Measurements from ENCODE around the gene GNAO1. TPM values are rescaled to one million over a fixed set of nuclear protein-coding genes. Genes with fewer than 3 reads are reported as not detected.

GNAO1 gene
- total RNA-seq, 4 donors from 2014 or later, result 2.7 to 12.9 (median 6.1) TPM

DNA sequence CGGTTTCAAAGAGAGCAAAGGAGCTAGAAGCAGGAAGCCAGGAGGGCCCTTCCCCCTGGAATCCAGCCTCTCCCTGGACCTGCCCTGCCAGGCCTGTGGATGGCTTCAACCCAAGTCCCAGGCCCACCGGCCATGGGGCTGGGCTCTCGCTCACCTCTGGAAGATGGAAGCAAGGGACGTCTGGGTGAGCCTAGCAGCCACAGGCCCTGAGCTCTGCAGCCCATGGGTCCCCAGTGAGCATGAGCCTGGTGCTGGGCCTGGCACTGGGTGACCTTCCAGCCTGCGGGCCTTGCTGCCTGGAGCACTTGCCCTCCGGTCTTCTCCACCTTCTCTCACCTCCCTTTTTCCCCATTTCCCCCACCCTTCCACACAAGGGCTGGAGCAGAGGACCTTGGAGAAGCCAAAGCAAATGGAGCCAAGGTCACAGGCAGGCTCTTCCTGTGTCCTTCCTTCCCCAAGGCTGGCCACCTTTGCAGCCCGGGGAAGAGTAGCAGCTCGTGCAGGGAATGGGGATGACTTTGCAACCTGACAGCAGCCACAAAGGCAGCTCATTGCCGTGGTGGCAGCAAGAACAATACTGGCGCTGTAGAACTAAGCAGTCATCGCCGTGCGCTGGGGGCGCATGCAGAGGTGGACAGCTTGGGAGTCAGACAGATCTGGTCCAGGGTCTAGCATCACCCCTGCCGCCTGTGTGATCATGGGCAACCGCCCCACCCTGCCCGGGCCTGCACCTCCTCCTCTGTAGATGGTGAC lies 147.5 kb downstream of the GNAO1 start:
- Histone ChIP-seq H3K27me3 (no peaks in the 10 kb centered on the region), H3K4me1 (no peaks in the 10 kb centered on the region), H3K27ac (no peak overlapping the region), H3K36me3 (peaks cover 0 to 18% (median 0%) of the 10 kb centered on the region in 3 donors), H3K4me3 (no peak overlapping the region), H3K9me3 (no peaks in the 10 kb centered on the region)
- 79 to 88% methylated on average over 15 to 17 of the region's 17 CpGs for WGBS, 2 donors
- no peak for DNase-seq (ENCODE audit: low spot score in 2 of 2)
- TF ChIP-seq EP300 (IDR thresholded peaks at IDR 0.05), result no peak
- TF ChIP-seq, protein P1, sequence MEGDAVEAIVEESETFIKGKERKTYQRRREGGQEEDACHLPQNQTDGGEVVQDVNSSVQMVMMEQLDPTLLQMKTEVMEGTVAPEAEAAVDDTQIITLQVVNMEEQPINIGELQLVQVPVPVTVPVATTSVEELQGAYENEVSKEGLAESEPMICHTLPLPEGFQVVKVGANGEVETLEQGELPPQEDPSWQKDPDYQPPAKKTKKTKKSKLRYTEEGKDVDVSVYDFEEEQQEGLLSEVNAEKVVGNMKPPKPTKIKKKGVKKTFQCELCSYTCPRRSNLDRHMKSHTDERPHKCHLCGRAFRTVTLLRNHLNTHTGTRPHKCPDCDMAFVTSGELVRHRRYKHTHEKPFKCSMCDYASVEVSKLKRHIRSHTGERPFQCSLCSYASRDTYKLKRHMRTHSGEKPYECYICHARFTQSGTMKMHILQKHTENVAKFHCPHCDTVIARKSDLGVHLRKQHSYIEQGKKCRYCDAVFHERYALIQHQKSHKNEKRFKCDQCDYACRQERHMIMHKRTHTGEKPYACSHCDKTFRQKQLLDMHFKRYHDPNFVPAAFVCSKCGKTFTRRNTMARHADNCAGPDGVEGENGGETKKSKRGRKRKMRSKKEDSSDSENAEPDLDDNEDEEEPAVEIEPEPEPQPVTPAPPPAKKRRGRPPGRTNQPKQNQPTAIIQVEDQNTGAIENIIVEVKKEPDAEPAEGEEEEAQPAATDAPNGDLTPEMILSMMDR (IDR thresholded peaks at IDR 0.05), result no peak

DNA sequence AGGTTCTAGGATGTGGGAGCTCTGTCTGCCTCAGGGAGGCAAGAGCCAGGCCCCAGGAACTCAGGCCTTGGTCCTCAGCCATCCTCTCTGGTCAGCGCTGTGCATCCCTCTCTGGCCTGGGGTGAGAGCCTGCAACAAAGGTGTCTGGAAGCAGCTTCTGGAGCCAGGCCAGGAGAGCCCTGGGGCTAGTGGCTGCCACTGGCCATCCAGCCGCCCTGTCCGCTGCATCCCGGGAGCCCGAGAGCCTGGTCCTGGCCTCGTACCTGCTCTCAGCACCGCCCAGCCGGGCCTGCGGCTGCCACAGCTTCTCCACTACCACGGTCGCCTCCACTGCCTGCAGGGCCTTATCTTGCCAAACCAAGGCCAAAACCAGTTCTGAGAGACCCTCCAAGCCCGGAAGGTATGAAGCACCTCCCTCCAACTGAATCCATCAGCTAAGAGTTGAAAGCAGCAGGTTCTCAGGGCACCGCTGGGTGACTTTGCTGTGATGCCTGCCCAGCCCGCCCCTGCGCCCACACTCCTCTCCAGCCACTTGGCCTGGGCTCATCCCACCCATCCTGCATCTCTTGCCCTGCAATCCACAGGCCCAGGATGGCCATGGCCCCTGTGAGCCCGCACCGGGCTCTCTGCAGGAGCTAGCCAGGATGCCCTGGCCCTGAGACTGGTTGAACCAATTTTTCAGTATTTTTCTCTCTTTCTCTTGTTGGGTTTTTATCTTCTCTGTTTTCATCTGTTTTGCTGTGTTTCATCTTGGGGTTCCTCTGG lies 148.3 kb downstream of the GNAO1 start:
- no peaks in the 10 kb centered on the region for H3K9me3 ChIP-seq
- no peaks in the 10 kb centered on the region for H3K4me1 ChIP-seq
- DNase-seq (ENCODE audit: low spot score in 2 of 2), result no peak
- H3K27me3 ChIP-seq, result no peaks in the 10 kb centered on the region
- H3K27ac ChIP-seq, result no peak overlapping the region
- WGBS, 2 donors, result 94 to 96% methylated on average over 9 to 17 of the region's 17 CpGs
- TF ChIP-seq, protein P1 (IDR thresholded peaks at IDR 0.05), result no peak
- TF ChIP-seq EP300 (IDR thresholded peaks at IDR 0.05) (no peak), POLR2A (IDR thresholded peaks at IDR 0.05) (no peak)
- no peak overlapping the region for H3K4me3 ChIP-seq
- peaks cover 0 to 18% (median 0%) of the 10 kb centered on the region in 3 donors for H3K36me3 ChIP-seq

DNA sequence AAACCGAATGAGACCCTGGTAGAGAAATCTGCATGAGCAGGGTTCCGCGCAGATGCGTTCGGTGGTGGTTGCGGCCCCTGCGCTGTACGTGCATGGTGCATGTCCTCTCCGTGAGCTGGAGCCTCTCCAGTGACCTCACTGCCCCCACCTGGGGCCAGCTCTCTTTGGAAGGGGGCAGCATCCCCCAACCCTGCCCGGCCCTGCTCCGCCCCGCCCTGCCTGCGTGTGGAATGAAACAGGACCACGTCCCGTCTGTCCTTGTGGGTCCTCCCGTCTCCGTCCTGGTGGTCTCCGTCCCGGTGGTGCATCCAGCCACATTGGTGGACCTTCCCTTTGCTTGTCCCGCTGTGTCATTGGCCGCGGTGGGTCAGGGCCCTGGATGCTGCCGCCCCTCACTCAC lies 149.1 kb downstream of the GNAO1 start:
- peaks cover 0 to 18% (median 0%) of the 10 kb centered on the region in 3 donors for H3K36me3 ChIP-seq
- no peaks in the 10 kb centered on the region for H3K9me3 ChIP-seq
- H3K27ac ChIP-seq, result no peak overlapping the region
- no peak for DNase-seq (ENCODE audit: low spot score in 2 of 2)
- H3K4me1 ChIP-seq, result no peaks in the 10 kb centered on the region
- TF ChIP-seq POLR2A (IDR thresholded peaks at IDR 0.05), result no peak
- no peak overlapping the region for H3K4me3 ChIP-seq
- no peaks in the 10 kb centered on the region for H3K27me3 ChIP-seq
- WGBS, 2 donors, result 90 to 93% methylated on average over 13 to 23 of the region's 23 CpGs

DNA sequence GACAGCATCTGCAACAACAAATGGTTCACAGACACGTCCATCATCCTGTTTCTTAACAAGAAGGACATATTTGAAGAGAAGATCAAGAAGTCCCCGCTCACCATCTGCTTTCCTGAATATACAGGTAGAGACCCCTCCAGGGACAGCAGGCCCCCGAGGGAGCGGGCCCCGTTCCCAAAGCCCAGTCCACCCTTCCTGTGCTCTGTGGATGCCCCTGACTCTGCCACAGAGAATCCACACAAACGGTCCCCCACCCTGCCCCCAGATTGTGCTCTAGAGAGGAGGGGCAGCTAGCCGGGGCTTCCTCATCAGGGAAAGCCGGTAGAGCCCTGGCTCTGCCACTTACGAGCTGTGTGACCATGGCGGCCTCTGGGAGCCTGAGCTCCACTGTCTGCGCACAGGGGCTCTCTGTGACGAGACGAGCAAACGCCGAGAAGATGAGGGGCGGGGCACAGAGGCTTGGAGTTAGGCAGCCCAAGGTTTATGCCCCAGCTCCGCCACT lies 149.6 kb downstream of the GNAO1 start:
- Histone ChIP-seq H3K27ac (no peak overlapping the region), H3K9me3 (no peaks in the 10 kb centered on the region), H3K36me3 (peaks cover 0 to 18% (median 0%) of the 10 kb centered on the region in 3 donors), H3K4me1 (no peaks in the 10 kb centered on the region), H3K4me3 (no peak overlapping the region), H3K27me3 (no peaks in the 10 kb centered on the region)
- no peak for DNase-seq (ENCODE audit: low spot score in 2 of 2)
- TF ChIP-seq POLR2A (IDR thresholded peaks at IDR 0.05) (no peak), EP300 (IDR thresholded peaks at IDR 0.05) (no peak)
- TF ChIP-seq, protein P1 (IDR thresholded peaks at IDR 0.05), result no peak
- WGBS, 2 donors, result 81 to 86% methylated on average over 14 to 17 of the region's 17 CpGs

DNA sequence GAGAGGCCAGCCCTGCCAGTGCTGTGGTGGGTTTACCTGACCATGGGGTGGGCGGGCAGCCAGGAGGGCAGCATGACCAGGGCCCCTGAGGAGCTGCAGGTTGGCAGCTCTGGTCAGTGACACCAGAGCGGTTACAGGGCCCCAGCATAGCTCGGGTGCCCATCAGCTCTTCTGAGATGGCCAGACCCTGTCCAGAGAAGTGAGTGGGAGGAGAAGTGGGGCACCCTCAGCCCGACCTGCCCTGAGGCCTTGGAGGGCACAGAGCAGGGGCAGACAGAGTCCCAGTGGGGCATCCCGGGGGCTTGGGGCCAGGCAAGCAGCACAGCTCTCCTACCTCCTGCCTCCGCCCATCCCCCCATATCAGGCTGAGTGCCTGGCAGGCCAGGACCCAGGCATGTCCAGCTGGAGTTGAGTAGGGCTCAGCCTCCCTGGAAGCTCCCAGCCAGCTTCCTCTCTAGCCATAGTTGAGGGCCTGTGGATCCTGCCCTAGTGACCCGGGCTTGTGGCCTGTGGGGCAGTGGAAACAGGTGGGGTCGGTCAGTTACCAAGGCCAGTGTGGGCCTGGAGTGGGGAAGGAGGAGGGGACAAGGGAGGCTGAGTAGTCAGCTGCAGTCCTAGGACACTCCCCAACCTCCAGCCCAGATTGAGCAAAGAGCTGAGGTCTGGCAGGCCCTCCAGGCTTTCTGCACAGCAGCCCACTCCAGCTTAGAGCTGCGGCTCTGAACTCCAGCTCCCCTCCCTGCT lies 150.5 kb downstream of the GNAO1 start:
- Histone ChIP-seq H3K4me3 (no peak overlapping the region), H3K27me3 (no peaks in the 10 kb centered on the region), H3K36me3 (peaks cover 0 to 18% (median 0%) of the 10 kb centered on the region in 3 donors), H3K27ac (no peak overlapping the region), H3K9me3 (no peaks in the 10 kb centered on the region), H3K4me1 (no peaks in the 10 kb centered on the region)
- 29 to 65% methylated on average over 4 to 7 of the region's 9 CpGs for WGBS, 2 donors
- no peak for DNase-seq (ENCODE audit: low spot score in 2 of 2)
- TF ChIP-seq, protein P1 (IDR thresholded peaks at IDR 0.05), result no peak
- TF ChIP-seq EP300 (IDR thresholded peaks at IDR 0.05) (no peak), POLR2A (IDR thresholded peaks at IDR 0.05) (no peak)
